Kidney (tissue), 14 donors: ENCODE data around the gene PCDHGC3. TPM values are rescaled to one million over a fixed set of nuclear protein-coding genes. Genes with fewer than 3 reads are reported as not detected.

Experiments used
- DNase-seq, 5 donors: peaks; one replicate each; pipeline ENCODE4 v3.0.0-alpha.2; 2013 to 2020
- FAIRE-seq: peaks from 2 replicates; lab custom pipeline; 2012; peaks lifted over from hg19 to GRCh38; lab: Jason Lieb, UNC
- H3K27ac ChIP-seq, 2 donors: one replicate each; pipeline ENCODE4 v1.7.0; 2013; ENCODE audit warnings: low read depth in 2 of 2, low read length in 2 of 2, inconsistent platforms in 1 of 2
- H3K27me3 ChIP-seq: one replicate; pipeline ENCODE4 v1.7.1; 2013; ENCODE audit warnings: low read length, inconsistent platforms; ENCODE audit not compliant: control insufficient read depth, insufficient read depth
- H3K36me3 ChIP-seq, 3 donors: one replicate each; pipeline versions ENCODE4 v1.7.0 to v1.7.1; 2013; ENCODE audit warnings: low read length in 3 of 3, control low read depth in 1 of 3, inconsistent platforms in 1 of 3; ENCODE audit not compliant: insufficient read depth in 3 of 3, control insufficient read depth in 2 of 3
- H3K4me1 ChIP-seq, 3 donors: one replicate each; pipeline versions ENCODE4 v1.7.0 to v1.7.1; 2013; ENCODE audit warnings: low read length in 3 of 3, inconsistent platforms in 1 of 3, low read depth in 1 of 3; ENCODE audit not compliant: control insufficient read depth in 2 of 3, insufficient read depth in 2 of 3
- H3K4me3 ChIP-seq, 3 donors: one replicate each; pipeline versions ENCODE4 v1.7.0 to v1.8.1; 2013; ENCODE audit warnings: low read length in 3 of 3, control low read depth in 1 of 3, inconsistent platforms in 1 of 3
- H3K9ac ChIP-seq, 3 donors: one replicate each; pipeline versions ENCODE4 v1.7.0 to v1.7.1; 2013; ENCODE audit warnings: low read length in 3 of 3, control low read depth in 1 of 3, inconsistent platforms in 1 of 3
- H3K9me3 ChIP-seq, 3 donors: one replicate each; pipeline versions ENCODE4 v1.7.0 to v1.7.1; 2013; ENCODE audit warnings: low read length in 3 of 3, control low read depth in 1 of 3, inconsistent platforms in 1 of 3; ENCODE audit not compliant: control insufficient read depth in 2 of 3, insufficient read depth in 1 of 3
- intact Hi-C: fragments of 100-400 bp; cut with DNase I; formaldehyde crosslinking; loops from one replicate; pipeline ENCODE4 v1.11.1; 2022
- polyA plus RNA-seq: library from polyadenylated mRNA; stranded (reverse); fragments of 350-450 nt; fragmentation: Illumina TruSeq; extraction: RNeasy Lipid Tissue Mini Kit (QIAGEN cat#74804); gene quantifications from one replicate; pipeline ENCODE4 v1.2.3, GENCODE V29; 2014; ENCODE audit warnings: low read depth, low replicate concordance; ENCODE audit not compliant: insufficient read depth
- total RNA-seq: library from RNA; stranded (reverse); fragmentation: NEBNext Ultra II Directional; extraction: Animal tissue kit (Norgen Biotek cat#: 25700); gene quantifications from one replicate; pipeline ENCODE4 v1.2.1, GENCODE V29; 2021
- TF ChIP-seq, protein P1 (sequence below): IDR thresholded peaks from 3 replicates; pipeline ENCODE4 v1.5.1; 2012; ENCODE audit warnings: mild to moderate bottlenecking, moderate library complexity, borderline replicate concordance; ENCODE audit not compliant: insufficient read depth; ENCODE audit errors: extremely low read depth
- donor health status: control.
- donor health status: control.
- donor health status: control.
- donor health status: control.
- donor health status: control.
- donor health status: DM: yes; HTN: yes; CAD: no.
- donor health status: Normal renal cell carcinoma (clear cell type).

Gene PCDHGC3
- total and polyA plus RNA-seq, 2 donors from 2014 or later, result 41.0 to 51.5 TPM

DNA sequence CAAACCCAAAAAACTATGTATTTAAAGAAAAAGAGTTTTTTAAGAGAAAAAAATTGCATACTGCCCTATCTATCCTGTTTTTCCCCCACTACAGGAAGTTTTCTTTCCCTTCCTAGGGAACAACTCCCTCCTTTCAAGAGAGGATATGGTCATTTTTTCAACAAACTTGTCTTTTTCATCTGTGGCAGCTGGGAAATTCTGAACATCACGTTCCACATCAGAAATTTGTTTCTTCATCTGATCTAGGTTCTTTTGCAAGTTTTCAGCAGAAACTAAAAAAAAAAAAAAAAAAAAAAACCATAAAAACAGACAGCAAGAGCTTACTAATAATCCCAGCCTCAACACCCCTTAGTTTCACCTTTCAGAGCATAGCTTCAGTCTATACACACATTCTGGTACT, 51.7 kb downstream of the PCDHGC3 start:
- peaks cover 4 to 48% (median 32%) of the 10 kb centered on the region in 3 donors for H3K36me3 ChIP-seq
- intact Hi-C loops, result no loop called here
- no peaks in the 10 kb centered on the region for H3K9me3 ChIP-seq
- H3K27me3 ChIP-seq, result no peaks in the 10 kb centered on the region
- H3K4me1 ChIP-seq, result peaks cover 9 to 10% (median 10%) of the 10 kb centered on the region in 3 donors
- TF ChIP-seq, protein P1, sequence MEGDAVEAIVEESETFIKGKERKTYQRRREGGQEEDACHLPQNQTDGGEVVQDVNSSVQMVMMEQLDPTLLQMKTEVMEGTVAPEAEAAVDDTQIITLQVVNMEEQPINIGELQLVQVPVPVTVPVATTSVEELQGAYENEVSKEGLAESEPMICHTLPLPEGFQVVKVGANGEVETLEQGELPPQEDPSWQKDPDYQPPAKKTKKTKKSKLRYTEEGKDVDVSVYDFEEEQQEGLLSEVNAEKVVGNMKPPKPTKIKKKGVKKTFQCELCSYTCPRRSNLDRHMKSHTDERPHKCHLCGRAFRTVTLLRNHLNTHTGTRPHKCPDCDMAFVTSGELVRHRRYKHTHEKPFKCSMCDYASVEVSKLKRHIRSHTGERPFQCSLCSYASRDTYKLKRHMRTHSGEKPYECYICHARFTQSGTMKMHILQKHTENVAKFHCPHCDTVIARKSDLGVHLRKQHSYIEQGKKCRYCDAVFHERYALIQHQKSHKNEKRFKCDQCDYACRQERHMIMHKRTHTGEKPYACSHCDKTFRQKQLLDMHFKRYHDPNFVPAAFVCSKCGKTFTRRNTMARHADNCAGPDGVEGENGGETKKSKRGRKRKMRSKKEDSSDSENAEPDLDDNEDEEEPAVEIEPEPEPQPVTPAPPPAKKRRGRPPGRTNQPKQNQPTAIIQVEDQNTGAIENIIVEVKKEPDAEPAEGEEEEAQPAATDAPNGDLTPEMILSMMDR, result no peak
- FAIRE-seq, result no peak
- H3K9ac ChIP-seq, result no peak overlapping the region
- H3K4me3 ChIP-seq, result no peak overlapping the region
- peak overlapping the region in 1 of 2 donors; percentile 32 for H3K27ac ChIP-seq
- peak in 1 of 5 donors; percentile 3 for DNase-seq

Other genes with a start within 250 kb of the PCDHGC3 start
- gene PCDHB15, start 230.6 kb upstream of the PCDHGC3 start, total RNA-seq, result 6.0 TPM
- gene PCDHB15, start 230.6 kb upstream of the PCDHGC3 start, polyA plus RNA-seq, result 1.8 TPM
- 0.94 TPM for gene SLC25A2, start 171.9 kb upstream of the PCDHGC3 start, total RNA-seq
- gene SLC25A2, start 171.9 kb upstream of the PCDHGC3 start, polyA plus RNA-seq, result not detected
- 73.5 TPM for gene TAF7, start 155.2 kb upstream of the PCDHGC3 start, total RNA-seq
- 71.3 TPM for gene TAF7, start 155.2 kb upstream of the PCDHGC3 start, polyA plus RNA-seq
- gene PCDHGA1, start 145.5 kb upstream of the PCDHGC3 start, total RNA-seq, result 0.69 TPM
- 0.19 TPM for gene PCDHGA1, start 145.5 kb upstream of the PCDHGC3 start, polyA plus RNA-seq
- gene PCDHGA2, start 137.2 kb upstream of the PCDHGC3 start, total RNA-seq, result 4.7 TPM
- 0.73 TPM for gene PCDHGA2, start 137.2 kb upstream of the PCDHGC3 start, polyA plus RNA-seq
- 4.0 TPM for gene PCDHGA3, start 132.1 kb upstream of the PCDHGC3 start, total RNA-seq
- gene PCDHGA3, start 132.1 kb upstream of the PCDHGC3 start, polyA plus RNA-seq, result 0.22 TPM
- 2.9 TPM for gene PCDHGB1, start 125.9 kb upstream of the PCDHGC3 start, total RNA-seq
- gene PCDHGB1, start 125.9 kb upstream of the PCDHGC3 start, polyA plus RNA-seq, result 0.37 TPM
- gene PCDHGA4, start 120.9 kb upstream of the PCDHGC3 start, total RNA-seq, result 3.9 TPM
- 0.13 TPM for gene PCDHGA4, start 120.9 kb upstream of the PCDHGC3 start, polyA plus RNA-seq
- 4.0 TPM for gene PCDHGB2, start 116.0 kb upstream of the PCDHGC3 start, total RNA-seq
- not detected for gene PCDHGB2, start 116.0 kb upstream of the PCDHGC3 start, polyA plus RNA-seq
- gene PCDHGA5, start 111.8 kb upstream of the PCDHGC3 start, total RNA-seq, result 2.8 TPM
- not detected for gene PCDHGA5, start 111.8 kb upstream of the PCDHGC3 start, polyA plus RNA-seq
- 4.4 TPM for gene PCDHGB3, start 105.7 kb upstream of the PCDHGC3 start, total RNA-seq
- 0.15 TPM for gene PCDHGB3, start 105.7 kb upstream of the PCDHGC3 start, polyA plus RNA-seq
- gene PCDHGA6, start 102.1 kb upstream of the PCDHGC3 start, total RNA-seq, result 7.2 TPM
- 0.34 TPM for gene PCDHGA6, start 102.1 kb upstream of the PCDHGC3 start, polyA plus RNA-seq
- 4.1 TPM for gene PCDHGA7, start 93.2 kb upstream of the PCDHGC3 start, total RNA-seq
- gene PCDHGA7, start 93.2 kb upstream of the PCDHGC3 start, polyA plus RNA-seq, result 0.49 TPM
- 6.1 TPM for gene PCDHGB4, start 88.3 kb upstream of the PCDHGC3 start, total RNA-seq
- gene PCDHGB4, start 88.3 kb upstream of the PCDHGC3 start, polyA plus RNA-seq, result 1.0 TPM
- 1.8 TPM for gene PCDHGA8, start 83.3 kb upstream of the PCDHGC3 start, total RNA-seq
- 0.09 TPM for gene PCDHGA8, start 83.3 kb upstream of the PCDHGC3 start, polyA plus RNA-seq
- gene PCDHGB5, start 78.0 kb upstream of the PCDHGC3 start, total RNA-seq, result 12.3 TPM
- 0.82 TPM for gene PCDHGB5, start 78.0 kb upstream of the PCDHGC3 start, polyA plus RNA-seq
- 7.6 TPM for gene PCDHGA9, start 73.2 kb upstream of the PCDHGC3 start, total RNA-seq
- gene PCDHGA9, start 73.2 kb upstream of the PCDHGC3 start, polyA plus RNA-seq, result 0.54 TPM
- gene PCDHGB6, start 67.9 kb upstream of the PCDHGC3 start, total RNA-seq, result 7.5 TPM
- gene PCDHGB6, start 67.9 kb upstream of the PCDHGC3 start, polyA plus RNA-seq, result 0.22 TPM
- gene PCDHGA10, start 63.0 kb upstream of the PCDHGC3 start, total RNA-seq, result 5.1 TPM
- 0.47 TPM for gene PCDHGA10, start 63.0 kb upstream of the PCDHGC3 start, polyA plus RNA-seq
- 15.1 TPM for gene PCDHGB7, start 58.3 kb upstream of the PCDHGC3 start, total RNA-seq
- gene PCDHGB7, start 58.3 kb upstream of the PCDHGC3 start, polyA plus RNA-seq, result 1.0 TPM
- gene PCDHGA11, start 54.9 kb upstream of the PCDHGC3 start, total RNA-seq, result 3.6 TPM
- gene PCDHGA11, start 54.9 kb upstream of the PCDHGC3 start, polyA plus RNA-seq, result 0.37 TPM
- gene PCDHGA12, start 45.5 kb upstream of the PCDHGC3 start, total RNA-seq, result 4.0 TPM
- 0.24 TPM for gene PCDHGA12, start 45.5 kb upstream of the PCDHGC3 start, polyA plus RNA-seq
- 1.5 TPM for gene PCDHGC4, start 9.1 kb downstream of the PCDHGC3 start, total RNA-seq
- gene PCDHGC4, start 9.1 kb downstream of the PCDHGC3 start, polyA plus RNA-seq, result not detected
- 1.4 TPM for gene PCDHGC5, start 13.1 kb downstream of the PCDHGC3 start, total RNA-seq
- not detected for gene PCDHGC5, start 13.1 kb downstream of the PCDHGC3 start, polyA plus RNA-seq
- gene DIAPH1, start 143.0 kb downstream of the PCDHGC3 start, total RNA-seq, result 156 TPM
- 60.6 TPM for gene DIAPH1, start 143.0 kb downstream of the PCDHGC3 start, polyA plus RNA-seq
- gene HDAC3, start 160.9 kb downstream of the PCDHGC3 start, total RNA-seq, result 44.7 TPM
- 47.5 TPM for gene HDAC3, start 160.9 kb downstream of the PCDHGC3 start, polyA plus RNA-seq
- gene RELL2, start 161.0 kb downstream of the PCDHGC3 start, total RNA-seq, result 3.0 TPM
- gene RELL2, start 161.0 kb downstream of the PCDHGC3 start, polyA plus RNA-seq, result 8.2 TPM
- 20.3 TPM for gene FCHSD1, start 175.5 kb downstream of the PCDHGC3 start, total RNA-seq
- gene FCHSD1, start 175.5 kb downstream of the PCDHGC3 start, polyA plus RNA-seq, result 6.4 TPM
- gene ARAP3, start 206.3 kb downstream of the PCDHGC3 start, total RNA-seq, result 19.8 TPM
- gene ARAP3, start 206.3 kb downstream of the PCDHGC3 start, polyA plus RNA-seq, result 7.2 TPM